OCI-LY1 (cell line): ENCODE data around the gene ROBO1.

Experiments
- H2AFZ ChIP-seq: fragments of 200-600 bp; sonication (generic), shearing (Covaris generic); 2 replicates; pipeline ENCODE4 v1.6.0; 2014; ENCODE audit warnings: antibody characterized with exemption, mild to moderate bottlenecking, low read length
- H3F3A ChIP-seq: fragments of 200-600 bp; sonication (generic), shearing (Covaris generic); 2 replicates; pipeline ENCODE4 v1.6.0; 2014; ENCODE audit warnings: mild to moderate bottlenecking, antibody characterized with exemption, low read length, moderate library complexity; ENCODE audit not compliant: insufficient read depth
- H3K27ac ChIP-seq: fragments of 200-600 bp; sonication (generic); 2 replicates; pipeline ENCODE4 v1.5.1; 2014; ENCODE audit warnings: low read length, mixed run types, mild to moderate bottlenecking, low read depth; ENCODE audit not compliant: poor library complexity, severe bottlenecking
- H3K27me3 ChIP-seq: fragments of 200-600 bp; sonication (generic); 2 replicates; pipeline ENCODE4 v1.6.0; 2014; ENCODE audit warnings: antibody characterized with exemption, mild to moderate bottlenecking, low read length, moderate library complexity; ENCODE audit not compliant: insufficient read depth
- H3K36me3 ChIP-seq: fragments of 200-600 bp; sonication (generic); 2 replicates; pipeline ENCODE4 v1.6.1; 2014; ENCODE audit warnings: mild to moderate bottlenecking, antibody characterized with exemption, low read length, moderate library complexity, mixed read lengths; ENCODE audit not compliant: insufficient read depth
- H3K4me1 ChIP-seq: fragments of 200-600 bp; sonication (generic); 2 replicates; pipeline ENCODE4 v1.5.1; 2014; ENCODE audit warnings: mild to moderate bottlenecking, low read length, moderate library complexity; ENCODE audit not compliant: insufficient read depth, severe bottlenecking
- H3K4me2 ChIP-seq: fragments of 200-600 bp; sonication (generic), shearing (Covaris generic); 2 replicates; pipeline ENCODE4 v1.6.1; 2014; ENCODE audit warnings: low read length
- H3K4me3 ChIP-seq: fragments of 200-600 bp; sonication (generic); 2 replicates; pipeline ENCODE4 v1.5.1; 2014; ENCODE audit warnings: low read length, low read depth, mild to moderate bottlenecking, mixed read lengths; ENCODE audit not compliant: poor library complexity, severe bottlenecking
- H3K79me2 ChIP-seq: fragments of 200-600 bp; shearing (Covaris generic); 2 replicates; pipeline ENCODE4 v1.6.1; 2016; ENCODE audit warnings: mixed run types, low read length, mixed read lengths; ENCODE audit not compliant: insufficient read depth
- H3K9ac ChIP-seq: fragments of 200-600 bp; sonication (generic), shearing (Covaris generic); 2 replicates; pipeline ENCODE4 v1.6.1; 2014; ENCODE audit warnings: mild to moderate bottlenecking, low read length, mixed read lengths
- H3K9me2 ChIP-seq: fragments of 200-600 bp; sonication (generic), shearing (Covaris generic); 2 replicates; pipeline ENCODE4 v1.6.1; 2014; ENCODE audit warnings: low read depth, mild to moderate bottlenecking, low read length, mixed read lengths
- H3K9me3 ChIP-seq: fragments of 200-600 bp; shearing (Covaris generic); 2 replicates; pipeline ENCODE4 v1.6.1; 2014; ENCODE audit warnings: low read length, mixed read lengths
- H4K20me1 ChIP-seq: fragments of 200-600 bp; sonication (generic), shearing (Covaris generic); 2 replicates; pipeline ENCODE4 v1.6.0; 2016; ENCODE audit warnings: mild to moderate bottlenecking, low read length; ENCODE audit not compliant: insufficient read depth
- EZH2 ChIP-seq: fragments of 200-600 bp; sonication (generic), shearing (Covaris generic); IDR thresholded peaks from 2 replicates; pipeline ENCODE4 v1.8.0; 2017; ENCODE audit warnings: borderline replicate concordance, mixed run types, mild to moderate bottlenecking, antibody characterized with exemption, low read length, moderate library complexity, mixed read lengths
- TF ChIP-seq, protein P1 (sequence below): fragments of 200-600 bp; sonication (generic), shearing (Covaris generic); IDR thresholded peaks from 2 replicates; pipeline ENCODE4 v1.5.1; 2017; ENCODE audit warnings: mild to moderate bottlenecking, antibody characterized with exemption, low read length, moderate library complexity, mixed read lengths

ROBO1 gene

DNA sequence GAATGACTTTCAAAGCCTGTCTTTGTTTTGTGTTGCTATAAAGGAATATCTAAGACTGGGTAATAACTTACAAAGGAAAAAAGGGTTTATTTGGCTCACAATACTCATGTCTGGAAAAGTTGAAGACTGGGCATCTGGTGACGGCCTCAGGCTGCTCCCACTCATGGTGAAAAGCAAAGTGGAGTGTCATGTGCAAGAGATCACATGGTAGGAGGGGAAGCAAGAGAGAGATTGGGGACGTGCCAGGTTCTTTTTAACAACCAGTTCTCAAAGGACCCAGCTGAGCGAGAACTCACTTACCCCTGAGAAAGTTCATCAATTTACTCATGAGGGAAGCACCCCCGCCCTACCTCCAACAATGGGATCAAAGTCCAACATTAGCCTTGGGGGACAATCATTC lies 929.4 kb downstream of the ROBO1 start:
- Histone ChIP-seq H3F3A (no peaks in the 10 kb centered on the region), H3K27me3 (no peaks in the 10 kb centered on the region), H2AFZ (no peak overlapping the region), H3K79me2 (no peaks in the 10 kb centered on the region), H3K9ac (no peak overlapping the region), H3K4me1 (no peaks in the 10 kb centered on the region), H3K36me3 (no peaks in the 10 kb centered on the region), H3K9me3 (no peaks in the 10 kb centered on the region), H3K9me2 (no peaks in the 10 kb centered on the region), H4K20me1 (no peaks in the 10 kb centered on the region), H3K4me2 (no peak overlapping the region), H3K27ac (no peak overlapping the region), H3K4me3 (no peak overlapping the region)
- TF ChIP-seq, protein P1, sequence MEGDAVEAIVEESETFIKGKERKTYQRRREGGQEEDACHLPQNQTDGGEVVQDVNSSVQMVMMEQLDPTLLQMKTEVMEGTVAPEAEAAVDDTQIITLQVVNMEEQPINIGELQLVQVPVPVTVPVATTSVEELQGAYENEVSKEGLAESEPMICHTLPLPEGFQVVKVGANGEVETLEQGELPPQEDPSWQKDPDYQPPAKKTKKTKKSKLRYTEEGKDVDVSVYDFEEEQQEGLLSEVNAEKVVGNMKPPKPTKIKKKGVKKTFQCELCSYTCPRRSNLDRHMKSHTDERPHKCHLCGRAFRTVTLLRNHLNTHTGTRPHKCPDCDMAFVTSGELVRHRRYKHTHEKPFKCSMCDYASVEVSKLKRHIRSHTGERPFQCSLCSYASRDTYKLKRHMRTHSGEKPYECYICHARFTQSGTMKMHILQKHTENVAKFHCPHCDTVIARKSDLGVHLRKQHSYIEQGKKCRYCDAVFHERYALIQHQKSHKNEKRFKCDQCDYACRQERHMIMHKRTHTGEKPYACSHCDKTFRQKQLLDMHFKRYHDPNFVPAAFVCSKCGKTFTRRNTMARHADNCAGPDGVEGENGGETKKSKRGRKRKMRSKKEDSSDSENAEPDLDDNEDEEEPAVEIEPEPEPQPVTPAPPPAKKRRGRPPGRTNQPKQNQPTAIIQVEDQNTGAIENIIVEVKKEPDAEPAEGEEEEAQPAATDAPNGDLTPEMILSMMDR, result no peak
- TF ChIP-seq EZH2, result no peak

DNA sequence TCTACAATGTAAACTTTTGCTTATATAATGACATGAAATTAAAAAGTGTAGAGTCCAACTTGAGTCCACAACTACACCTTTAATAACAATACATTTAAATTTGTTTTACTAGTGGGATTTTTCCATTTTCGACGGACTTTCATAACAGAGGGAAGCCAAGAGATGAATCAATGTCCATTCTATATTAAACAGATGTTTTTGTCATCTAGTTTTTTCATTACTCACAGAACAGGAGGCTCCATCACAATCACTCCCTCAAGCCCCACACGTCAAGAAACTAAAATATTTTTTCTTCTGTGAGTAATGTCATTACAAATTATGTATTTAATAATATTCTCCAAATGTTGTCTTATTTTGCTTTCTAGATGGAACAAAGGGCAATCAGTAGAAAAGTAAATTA lies 932.9 kb downstream of the ROBO1 start:
- no peaks in the 10 kb centered on the region for H3K36me3 ChIP-seq
- TF ChIP-seq, protein P1, result no peak
- H3K9me3 ChIP-seq, result no peaks in the 10 kb centered on the region
- no peak overlapping the region for H3K9ac ChIP-seq
- H3K9me2 ChIP-seq, result no peaks in the 10 kb centered on the region
- no peaks in the 10 kb centered on the region for H3F3A ChIP-seq
- no peak overlapping the region for H3K4me3 ChIP-seq
- no peak overlapping the region for H2AFZ ChIP-seq
- H3K27ac ChIP-seq, result no peak overlapping the region
- H3K27me3 ChIP-seq, result no peaks in the 10 kb centered on the region
- H3K4me2 ChIP-seq, result no peak overlapping the region
- no peaks in the 10 kb centered on the region for H3K4me1 ChIP-seq
- no peaks in the 10 kb centered on the region for H3K79me2 ChIP-seq
- H4K20me1 ChIP-seq, result no peaks in the 10 kb centered on the region

DNA sequence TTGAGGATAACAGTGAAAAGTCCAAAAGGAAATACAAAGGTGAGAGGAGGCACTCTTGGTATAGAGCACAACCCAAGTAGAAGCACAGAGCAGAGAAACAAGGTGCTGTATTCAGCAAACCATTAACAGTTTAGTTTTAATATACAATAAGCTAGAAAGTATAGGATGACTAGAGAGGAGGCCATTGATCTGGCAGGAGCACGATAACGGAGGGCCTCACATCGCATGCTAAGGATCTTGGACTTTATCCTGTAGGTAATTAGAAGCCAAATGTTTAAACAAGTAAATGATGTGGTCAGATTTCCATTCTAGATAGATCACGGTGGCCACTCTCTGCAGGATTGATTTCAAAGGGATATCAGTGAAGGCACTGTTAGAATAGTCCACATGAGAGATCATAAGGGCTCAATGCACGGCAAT lies 935.0 kb downstream of the ROBO1 start:
- no peaks in the 10 kb centered on the region for H3F3A ChIP-seq
- TF ChIP-seq EZH2, result no peak
- TF ChIP-seq, protein P1, result no peak
- no peaks in the 10 kb centered on the region for H3K79me2 ChIP-seq
- no peaks in the 10 kb centered on the region for H3K27me3 ChIP-seq
- H3K4me2 ChIP-seq, result no peak overlapping the region
- no peak overlapping the region for H2AFZ ChIP-seq
- H3K4me1 ChIP-seq, result no peaks in the 10 kb centered on the region
- no peak overlapping the region for H3K9ac ChIP-seq
- no peak overlapping the region for H3K4me3 ChIP-seq
- no peak overlapping the region for H3K27ac ChIP-seq
- no peaks in the 10 kb centered on the region for H3K9me3 ChIP-seq
- H3K36me3 ChIP-seq, result no peaks in the 10 kb centered on the region
- H4K20me1 ChIP-seq, result no peaks in the 10 kb centered on the region
- no peaks in the 10 kb centered on the region for H3K9me2 ChIP-seq
